ENCODE results near the gene MOSMO. TPM values are rescaled to one million over a fixed set of nuclear protein-coding genes. Genes with fewer than 3 reads are reported as not detected.
A peak's percentile ranks its signal among the peaks of the same experiment; 100 is the strongest.
"Not testable (repeated sequence)": the region's sequence is repeated elsewhere in the genome, so short reads cannot be mapped to it uniquely, and the experiment has no call there.

The MOSMO gene
- total and polyA plus RNA-seq, 2 donors (not counting 3 experiments of a cell fraction or from before 2014, with no cell fraction given), result 15.9 to 22.0 TPM

- Histone ChIP-seq H4K20me1 (replicated peaks; ENCODE audit: control insufficient read depth, extremely low read depth, insufficient read depth, low read length) (no peaks in the 10 kb centered on the region), H3K9ac (replicated peaks; ENCODE audit: extremely low read depth, insufficient read depth, low read length) (no peak overlapping the region), H3K9me3 (replicated peaks; ENCODE audit: control insufficient read depth, insufficient read depth, low read length) (no peaks in the 10 kb centered on the region), H3K27me3 (ENCODE audit: control insufficient read depth in 2 of 2, insufficient read depth in 2 of 2, low read length in 2 of 2) (no peaks in the 10 kb centered on the region), H2AFZ (ENCODE audit: low read depth, low read length) (peak overlapping the region; percentile 68), H3K27ac (ENCODE audit: insufficient read depth, low read depth, low read length) (no peak overlapping the region), H3K79me2 (ENCODE audit: control insufficient read depth, insufficient read depth, low read length) (no peaks in the 10 kb centered on the region), H3K36me3 (ENCODE audit: control insufficient read depth in 2 of 2, extremely low read depth in 1 of 2, insufficient read depth in 2 of 2, low read length in 2 of 2) (no peaks in the 10 kb centered on the region), H3K4me1 (ENCODE audit: control insufficient read depth, extremely low read depth, insufficient read depth, low read length) (peaks cover 19% of the 10 kb centered on the region), H3K4me3 (replicated peaks in 1 of 3; ENCODE audit: insufficient read depth in 1 of 3, low read depth in 1 of 3, low read length in 3 of 3) (no peak overlapping the region), H3K9me1 (replicated peaks; ENCODE audit: control insufficient read depth, extremely low read depth, insufficient read depth, low read length) (no peaks in the 10 kb centered on the region), H3K4me2 (ENCODE audit: insufficient read depth, low read length) (no peak overlapping the region)
- dilution Hi-C loops (cut with MboI; ENCODE audit: extremely low pct_ligation_motif_present, low sequenced_read_pairs) (no loop called here), intact Hi-C loops (cut with micrococcal nuclease) (no loop called here)
- POLR2A ChIA-PET, result interaction anchor here (0.8 kb wide), 1 partner anchor 11 kb away, joined by 3 read pairs; no protein-coding TSS in a partner anchor
- FAIRE-seq (peak; percentile 24), DNase-seq (ENCODE audit: low read depth, low spot score) (peak; percentile 62)
- no TSS peak for BruUV-seq (replicated peaks)
- TF ChIP-seq MAX (IDR thresholded peaks at IDR 0.05; ENCODE audit: insufficient read depth, insufficient read length) (no peak), MYC (IDR thresholded peaks at IDR 0.05; ENCODE audit: low read depth, low read length) (no peak), GATA2 (IDR thresholded peaks at IDR 0.05; ENCODE audit: insufficient read depth, insufficient read length, low read depth, low read length) (no peak), POLR2A (IDR thresholded peaks at IDR 0.05; ENCODE audit: low read depth, low read length) (no peak), FOS (IDR thresholded peaks at IDR 0.05; ENCODE audit: borderline replicate concordance, insufficient read depth, low read length) (no peak)
- CTCF ChIA-PET, result interaction anchor here (1.0 to 27.0 kb wide), 7 partner anchors 10 to 190 kb away, joined by 3 to 994 read pairs (median 6); partner anchors contain the start of gene MOSMO
Observed at GRCh38 chr16:21997697-21998480, 10.0 kb upstream of the MOSMO start.

GRCh38 chr16:22001591-22001990, 6.3 kb upstream of the MOSMO start:
- peaks cover 19% of the 10 kb centered on the region for H3K4me1 ChIP-seq (ENCODE audit: control insufficient read depth, extremely low read depth, insufficient read depth, low read length)
- intact Hi-C loops (cut with micrococcal nuclease) (loop anchor here (1.0 to 2.0 kb wide), 5 partner anchors 25 to 295 kb away; partner anchors contain the start of gene POLR3E), dilution Hi-C loops (cut with MboI; ENCODE audit: extremely low pct_ligation_motif_present, low sequenced_read_pairs) (no loop called here)
- H3K27me3 ChIP-seq (ENCODE audit: control insufficient read depth in 2 of 2, insufficient read depth in 2 of 2, low read length in 2 of 2), result no peaks in the 10 kb centered on the region
- H3K36me3 ChIP-seq (ENCODE audit: control insufficient read depth in 2 of 2, extremely low read depth in 1 of 2, insufficient read depth in 2 of 2, low read length in 2 of 2), result no peaks in the 10 kb centered on the region
- H3K9ac ChIP-seq (replicated peaks; ENCODE audit: extremely low read depth, insufficient read depth, low read length), result no peak overlapping the region
- DNase-seq (ENCODE audit: low read depth, low spot score) (no peak), FAIRE-seq (no peak)
- no peaks in the 10 kb centered on the region for H3K9me1 ChIP-seq (replicated peaks; ENCODE audit: control insufficient read depth, extremely low read depth, insufficient read depth, low read length)
- ChIA-PET CTCF (interaction anchor here (0.8 to 27.0 kb wide), 13 partner anchors 7 to 281 kb away, joined by 3 to 994 read pairs (median 7); no protein-coding TSS in a partner anchor), POLR2A (interaction anchor here (1.0 to 1.1 kb wide), 2 partner anchors 75 to 76 kb away, joined by 3 read pairs; no protein-coding TSS in a partner anchor)
- peak overlapping the region; percentile 35 for H2AFZ ChIP-seq (ENCODE audit: low read depth, low read length)
- peak overlapping the region; percentile 21 for H3K4me2 ChIP-seq (ENCODE audit: insufficient read depth, low read length)
- no peak overlapping the region for H3K4me3 ChIP-seq (replicated peaks in 1 of 3; ENCODE audit: insufficient read depth in 1 of 3, low read depth in 1 of 3, low read length in 3 of 3)
- no peaks in the 10 kb centered on the region for H3K79me2 ChIP-seq (ENCODE audit: control insufficient read depth, insufficient read depth, low read length)
- no TSS peak for BruUV-seq (replicated peaks)
- no peaks in the 10 kb centered on the region for H3K9me3 ChIP-seq (replicated peaks; ENCODE audit: control insufficient read depth, insufficient read depth, low read length)
- TF ChIP-seq FOS (IDR thresholded peaks at IDR 0.05; ENCODE audit: borderline replicate concordance, insufficient read depth, low read length), result peak; percentile 11
- no peak for TF ChIP-seq CTCF (IDR thresholded peaks at IDR 0.05; ENCODE audit: extremely low read depth in 1 of 2, insufficient read depth in 1 of 2, low read depth in 1 of 2, low read length in 2 of 2)
- no peaks in the 10 kb centered on the region for H4K20me1 ChIP-seq (replicated peaks; ENCODE audit: control insufficient read depth, extremely low read depth, insufficient read depth, low read length)
- no peak overlapping the region for H3K27ac ChIP-seq (ENCODE audit: insufficient read depth, low read depth, low read length)

- H3K4me3 ChIP-seq (replicated peaks in 1 of 3; ENCODE audit: insufficient read depth in 1 of 3, low read depth in 1 of 3, low read length in 3 of 3); H3K9me3 ChIP-seq (replicated peaks; ENCODE audit: control insufficient read depth, insufficient read depth, low read length); H3K9me1 ChIP-seq (replicated peaks; ENCODE audit: control insufficient read depth, extremely low read depth, insufficient read depth, low read length); H3K36me3 ChIP-seq (ENCODE audit: control insufficient read depth in 2 of 2, extremely low read depth in 1 of 2, insufficient read depth in 2 of 2, low read length in 2 of 2); FAIRE-seq; intact Hi-C loops (cut with micrococcal nuclease); BruUV-seq (replicated peaks); H3K79me2 ChIP-seq (ENCODE audit: control insufficient read depth, insufficient read depth, low read length); dilution Hi-C loops (cut with MboI; ENCODE audit: extremely low pct_ligation_motif_present, low sequenced_read_pairs); H3K27me3 ChIP-seq (ENCODE audit: control insufficient read depth in 2 of 2, insufficient read depth in 2 of 2, low read length in 2 of 2); DNase-seq (ENCODE audit: low read depth, low spot score); H3K9ac ChIP-seq (replicated peaks; ENCODE audit: extremely low read depth, insufficient read depth, low read length); H3K4me2 ChIP-seq (ENCODE audit: insufficient read depth, low read length); H4K20me1 ChIP-seq (replicated peaks; ENCODE audit: control insufficient read depth, extremely low read depth, insufficient read depth, low read length); H3K27ac ChIP-seq (ENCODE audit: insufficient read depth, low read depth, low read length); H2AFZ ChIP-seq (ENCODE audit: low read depth, low read length): not testable (repeated sequence)
- ChIA-PET POLR2A (interaction anchor here (1.0 to 1.1 kb wide), 2 partner anchors 75 to 76 kb away, joined by 3 read pairs; no protein-coding TSS in a partner anchor), CTCF (interaction anchor here (0.6 to 27.0 kb wide), 13 partner anchors 12 to 280 kb away, joined by 3 to 994 read pairs (median 7); no protein-coding TSS in a partner anchor)
- H3K4me1 ChIP-seq (ENCODE audit: control insufficient read depth, extremely low read depth, insufficient read depth, low read length), result peaks cover 21% of the 10 kb centered on the region
Observed at GRCh38 chr16:22002047-22002446, 5.9 kb upstream of the MOSMO start.

All from endothelial cell of umbilical vein (primary cell).